SK-N-SH (cell line): Measurements from ENCODE around the gene TARDBP. TPM values are rescaled to one million over a fixed set of nuclear protein-coding genes. Genes with fewer than 3 reads are reported as not detected.

Experiments
- CTCF ChIA-PET: fragments of 300-600, 350-600 bp; formaldehyde crosslinking; extraction: SDS; loops from one replicate; lab custom pipeline; 2021; lab: Yijun Ruan, JAX
- POLR2A ChIA-PET: fragments of 350-600 bp; sonication (Branson Sonifier 250); formaldehyde crosslinking; extraction: SDS; loops from one replicate; lab custom pipeline; 2020; ENCODE audit warnings: antibody characterized with exemption, inconsistent platforms; lab: Yijun Ruan, JAX
- DNase-seq: peaks from one replicate; pipeline ENCODE4 v3.0.0; 2012
- H2AFZ ChIP-seq: fragments of 200-600 bp; sonication (generic); 2 replicates; pipeline ENCODE4 v1.8.1; 2016; ENCODE audit warnings: antibody characterized with exemption, mild to moderate bottlenecking, low read depth
- H3F3A ChIP-seq: fragments of 200-600 bp; sonication (generic); replicated peaks from 2 replicates; pipeline ENCODE3; 2016; ENCODE audit warnings: antibody characterized with exemption, mild to moderate bottlenecking; ENCODE audit not compliant: insufficient read depth
- H3K27ac ChIP-seq, 2 experiments: fragments of 200-500 bp in 1 of 2; fragments of 200-600 bp in 1 of 2; sonication (Bioruptor generic) in 1 of 2; sonication (generic), shearing (Covaris generic) in 1 of 2; 2 replicates each; pipeline versions ENCODE4 v1.5.1 to v1.6.1; 2014 to 2016; ENCODE audit warnings: low read depth in 2 of 2, inconsistent platforms in 1 of 2, low read length in 1 of 2, mild to moderate bottlenecking in 1 of 2, mixed read lengths in 1 of 2
- H3K27me3 ChIP-seq: fragments of 200-600 bp; sonication (generic), shearing (Covaris generic); 2 replicates; pipeline ENCODE4 v1.6.1; 2016; ENCODE audit warnings: mixed run types; ENCODE audit not compliant: insufficient read depth
- H3K36me3 ChIP-seq, 2 experiments: fragments of 200-500 bp in 1 of 2; fragments of 200-600 bp in 1 of 2; sonication (Bioruptor generic) in 1 of 2; sonication (generic) in 1 of 2; replicated peaks in 1 of 2; 2 replicates each; pipeline versions ENCODE3 to v1.5.1; 2014 to 2016; ENCODE audit warnings: low read length in 1 of 2, mild to moderate bottlenecking in 1 of 2; ENCODE audit not compliant: insufficient read depth in 2 of 2, control insufficient read depth in 1 of 2
- H3K4me1 ChIP-seq, 2 experiments: fragments of 200-500 bp in 1 of 2; fragments of 200-600 bp in 1 of 2; sonication (Bioruptor generic) in 1 of 2; sonication (generic), shearing (Covaris generic) in 1 of 2; 2 replicates each; pipeline versions ENCODE4 v1.5.1 to v1.6.1; 2014 to 2016; ENCODE audit warnings: low read depth in 1 of 2, low read length in 1 of 2, mixed run types in 1 of 2; ENCODE audit not compliant: insufficient read depth in 2 of 2, control insufficient read depth in 1 of 2
- H3K4me2 ChIP-seq: fragments of 200-600 bp; sonication (generic), shearing (Covaris generic); 2 replicates; pipeline ENCODE4 v1.6.1; 2017; ENCODE audit warnings: mixed run types
- H3K4me3 ChIP-seq, 2 experiments: fragments of 200-500 bp in 1 of 2; fragments of 200-600 bp in 1 of 2; sonication (Bioruptor generic) in 1 of 2; sonication (generic), shearing (Covaris generic) in 1 of 2; 2 replicates each; pipeline versions ENCODE4 v1.5.1 to v1.8.1; 2014 to 2016; ENCODE audit warnings: low read depth in 2 of 2, inconsistent platforms in 1 of 2, low read length in 1 of 2, mild to moderate bottlenecking in 1 of 2, mixed read lengths in 1 of 2, moderate library complexity in 1 of 2
- H3K79me2 ChIP-seq: fragments of 200-600 bp; sonication (generic); 2 replicates; pipeline ENCODE4 v1.8.1; 2017; ENCODE audit warnings: mild to moderate bottlenecking; ENCODE audit not compliant: insufficient read depth
- H3K9ac ChIP-seq: fragments of 200-600 bp; sonication (generic); 2 replicates; pipeline ENCODE4 v1.6.1; 2017; ENCODE audit warnings: mixed run types
- H3K9me2 ChIP-seq: fragments of 200-600 bp; sonication (generic); 2 replicates; pipeline ENCODE4 v1.6.1; 2017; ENCODE audit warnings: mixed run types
- H3K9me3 ChIP-seq: fragments of 200-600 bp; sonication (generic); 2 replicates; pipeline ENCODE4 v1.6.1; 2017; ENCODE audit warnings: mixed run types, mild to moderate bottlenecking, moderate library complexity
- H4K20me1 ChIP-seq: fragments of 200-600 bp; sonication (generic); 2 replicates; pipeline ENCODE4 v1.6.1; 2017; ENCODE audit warnings: mild to moderate bottlenecking, mixed run types; ENCODE audit not compliant: insufficient read depth
- CHD2 ChIP-seq: fragments of 150-350 bp; IDR thresholded peaks from 2 replicates; pipeline ENCODE4 v1.6.1; 2018; ENCODE audit warnings: low read length; ENCODE audit not compliant: partially characterized antibody
- CTCF ChIP-seq: fragments of 200-600 bp; sonication (generic); IDR thresholded peaks from 2 replicates; pipeline ENCODE4 v1.6.1; 2017; ENCODE audit warnings: antibody characterized with exemption, mild to moderate bottlenecking, moderate library complexity
- EP300 ChIP-seq, 2 experiments: IDR thresholded peaks; 2 replicates each; pipeline versions ENCODE4 v1.4.0 to v1.6.1; 2012; ENCODE audit warnings: borderline replicate concordance in 1 of 2, low read depth in 1 of 2, low read length in 1 of 2
- EZH2phosphoT487 ChIP-seq: fragments of 200-600 bp; sonication (generic); IDR thresholded peaks from 2 replicates; pipeline ENCODE4 v1.6.1; 2017; ENCODE audit warnings: low read depth, mixed run types, mild to moderate bottlenecking, antibody characterized with exemption, moderate library complexity, borderline replicate concordance
- FOXJ3 ChIP-seq: sonication (generic); formaldehyde crosslinking; IDR thresholded peaks from 2 replicates; pipeline ENCODE4 v1.5.1; 2020; ENCODE audit warnings: mild to moderate bottlenecking, missing genetic modification reagents
- GABPA ChIP-seq: IDR thresholded peaks from 2 replicates; pipeline ENCODE4 v1.4.0; 2012; ENCODE audit warnings: low read depth, mild to moderate bottlenecking
- GATA2 ChIP-seq: sonication (generic); formaldehyde crosslinking; IDR thresholded peaks from 2 replicates; pipeline ENCODE4 v1.5.0; 2020; ENCODE audit warnings: mild to moderate bottlenecking, missing genetic modification reagents
- JUND ChIP-seq: IDR thresholded peaks from 2 replicates; pipeline ENCODE4 v1.4.0; 2012
- MAX ChIP-seq: IDR thresholded peaks from 2 replicates; pipeline ENCODE4 v1.4.0; 2012; ENCODE audit warnings: low read depth
- MEF2A ChIP-seq: IDR thresholded peaks from 2 replicates; pipeline ENCODE4 v1.4.0; 2012; ENCODE audit warnings: low read depth, borderline replicate concordance
- MXI1 ChIP-seq: IDR thresholded peaks from 2 replicates; pipeline ENCODE4 v1.6.1; 2012; ENCODE audit warnings: mild to moderate bottlenecking, low read depth, low read length, improper control_type of control experiment
- POLR2AphosphoS5 ChIP-seq: IDR thresholded peaks from 2 replicates; pipeline ENCODE4 v1.6.1; 2012; ENCODE audit warnings: low read depth, low read length
- RCOR1 ChIP-seq: fragments of 150-350 bp; IDR thresholded peaks from 2 replicates; pipeline ENCODE4 v1.6.1; 2017; ENCODE audit warnings: antibody characterized with exemption, low read length
- REST ChIP-seq: IDR thresholded peaks from 2 replicates; pipeline ENCODE4 v1.6.1; 2012; ENCODE audit warnings: mild to moderate bottlenecking, low read depth, low read length, moderate library complexity
- RFX5 ChIP-seq: IDR thresholded peaks from 2 replicates; pipeline ENCODE4 v1.6.1; 2012; ENCODE audit warnings: mild to moderate bottlenecking, improper control_type of control experiment, low read length
- RXRA ChIP-seq: IDR thresholded peaks from 2 replicates; pipeline ENCODE4 v1.4.0; 2012; ENCODE audit warnings: low read depth, mild to moderate bottlenecking, borderline replicate concordance
- SIN3A ChIP-seq: IDR thresholded peaks from 2 replicates; pipeline ENCODE4 v1.6.1; 2012; ENCODE audit warnings: low read depth, mild to moderate bottlenecking, low read length, moderate library complexity, borderline replicate concordance
- TAF1 ChIP-seq: IDR thresholded peaks from 2 replicates; pipeline ENCODE4 v1.6.1; 2012; ENCODE audit warnings: low read depth, mild to moderate bottlenecking, low read length, moderate library complexity, borderline replicate concordance
- TCF12 ChIP-seq: IDR thresholded peaks from 2 replicates; pipeline ENCODE4 v1.4.0; 2012
- YY1 ChIP-seq: IDR thresholded peaks from 2 replicates; pipeline ENCODE4 v1.4.0; 2012; ENCODE audit warnings: low read depth, mild to moderate bottlenecking
- WGBS: methylation state at CpG from one replicate; pipeline ENCODE4 v1.1.6; 2017; ENCODE audit warnings: low lambda C conversion rate; 5-methylcytosine and 5-hydroxymethylcytosine counted together
- polyA plus RNA-seq, 3 experiments: library from polyadenylated mRNA; depleted of rRNA; stranded (reverse); fragments of >200 nt; gene quantifications; 2 replicates each; pipeline ENCODE4 v1.2.3, GENCODE V29; 2012
- TF ChIP-seq, protein P1 (sequence below): fragments of 150-350 bp; IDR thresholded peaks from 2 replicates; pipeline ENCODE4 v1.6.1; 2016; ENCODE audit warnings: mild to moderate bottlenecking, low read depth, low read length
- TF ChIP-seq, protein P2 (sequence below): IDR thresholded peaks from 2 replicates; pipeline ENCODE4 v1.4.0; 2012; ENCODE audit warnings: low read depth, borderline replicate concordance

Gene TARDBP
- 156 and 207 TPM in 2 replicates for polyA plus RNA-seq (2012; rRNA removed)
- 151 and 217 TPM in 2 replicates for polyA plus RNA-seq (2012; cell fraction: cytosol; rRNA removed)
- 379 and 436 TPM in 2 replicates for polyA plus RNA-seq (2012; cell fraction: nucleus; rRNA removed)

GRCh38 chr1:11012260-11013159 is at the start of gene TARDBP:
Gene TARDBP, plus strand, starts transcription at chr1:11012654. Its CDS starts 1,074 bp downstream, at chr1:11013728.
- POLR2A ChIA-PET, result interaction anchor here (0.5 to 1.6 kb wide), 3 partner anchors 11 to 372 kb away, joined by 3 to 4 read pairs (median 3); no protein-coding TSS in a partner anchor
- WGBS, result 0% methylated on average over 16 of the region's 94 CpGs

More at GRCh38 chr1:11012260-11013159, at the start of gene TARDBP:
- Histone ChIP-seq H4K20me1 (peaks cover 45% of the 10 kb centered on the region), H3K27me3 (no peaks in the 10 kb centered on the region), H3K27ac (peak within 1 kb of the TSS; percentile 93), H3K36me3 (peaks cover 30 to 41% of the 10 kb centered on the region in 2 experiments), H3K4me2 (peak within 1 kb of the TSS; percentile 96), H3K4me1 (peaks cover 10 to 13% of the 10 kb centered on the region in 2 experiments; a peak in 3 of 4 replicates), H2AFZ (peak within 1 kb of the TSS; percentile 99), H3K9me2 (no peaks in the 10 kb centered on the region), H3K4me3 (peak within 1 kb of the TSS; percentile 84 to 98), H3K9ac (peak within 1 kb of the TSS; percentile 97), H3F3A (peaks cover 6% of the 10 kb centered on the region), H3K9me3 (no peaks in the 10 kb centered on the region), H3K79me2 (peaks cover 51% of the 10 kb centered on the region)
- CTCF ChIA-PET, result interaction anchor here (0.5 to 2.0 kb wide), 7 partner anchors 8 to 505 kb away, joined by 3 to 12 read pairs (median 3); no protein-coding TSS in a partner anchor
- peak; percentile 98 for DNase-seq
- TF ChIP-seq JUND (peak; percentile 66), FOXJ3 (CRISPR knock-in tag) (no peak), SIN3A (peak; percentile 51; the same call in 1 of the 2 replicates), TCF12 (no peak), GATA2 (CRISPR knock-in tag) (no peak), GABPA (peak; percentile 28; the same call in 1 of the 2 replicates), RFX5 (no peak), MXI1 (peak; percentile 73; the same call in 1 of the 2 replicates), POLR2AphosphoS5 (peak; percentile 84), MAX (peak; percentile 64), CTCF (no peak), TAF1 (peak; percentile 94), EP300 (IDR thresholded peaks at IDR 0.05; ENCODE audit: borderline replicate concordance in 1 of 2, low read depth in 1 of 2, low read length in 1 of 2) (peak in 1 of 2 experiments; percentile 73; a peak in 1 of 4 replicates), CHD2 (peak; percentile 98), MEF2A (no peak), REST (0 out of 2 replicates have a peak, but pooled peaks have one; percentile 24), YY1 (peak; percentile 94), RCOR1 (no peak), RXRA (no peak), EZH2phosphoT487 (no peak)
- TF ChIP-seq, protein P1, sequence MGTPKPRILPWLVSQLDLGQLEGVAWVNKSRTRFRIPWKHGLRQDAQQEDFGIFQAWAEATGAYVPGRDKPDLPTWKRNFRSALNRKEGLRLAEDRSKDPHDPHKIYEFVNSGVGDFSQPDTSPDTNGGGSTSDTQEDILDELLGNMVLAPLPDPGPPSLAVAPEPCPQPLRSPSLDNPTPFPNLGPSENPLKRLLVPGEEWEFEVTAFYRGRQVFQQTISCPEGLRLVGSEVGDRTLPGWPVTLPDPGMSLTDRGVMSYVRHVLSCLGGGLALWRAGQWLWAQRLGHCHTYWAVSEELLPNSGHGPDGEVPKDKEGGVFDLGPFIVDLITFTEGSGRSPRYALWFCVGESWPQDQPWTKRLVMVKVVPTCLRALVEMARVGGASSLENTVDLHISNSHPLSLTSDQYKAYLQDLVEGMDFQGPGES, result no peak
- TF ChIP-seq, protein P2, sequence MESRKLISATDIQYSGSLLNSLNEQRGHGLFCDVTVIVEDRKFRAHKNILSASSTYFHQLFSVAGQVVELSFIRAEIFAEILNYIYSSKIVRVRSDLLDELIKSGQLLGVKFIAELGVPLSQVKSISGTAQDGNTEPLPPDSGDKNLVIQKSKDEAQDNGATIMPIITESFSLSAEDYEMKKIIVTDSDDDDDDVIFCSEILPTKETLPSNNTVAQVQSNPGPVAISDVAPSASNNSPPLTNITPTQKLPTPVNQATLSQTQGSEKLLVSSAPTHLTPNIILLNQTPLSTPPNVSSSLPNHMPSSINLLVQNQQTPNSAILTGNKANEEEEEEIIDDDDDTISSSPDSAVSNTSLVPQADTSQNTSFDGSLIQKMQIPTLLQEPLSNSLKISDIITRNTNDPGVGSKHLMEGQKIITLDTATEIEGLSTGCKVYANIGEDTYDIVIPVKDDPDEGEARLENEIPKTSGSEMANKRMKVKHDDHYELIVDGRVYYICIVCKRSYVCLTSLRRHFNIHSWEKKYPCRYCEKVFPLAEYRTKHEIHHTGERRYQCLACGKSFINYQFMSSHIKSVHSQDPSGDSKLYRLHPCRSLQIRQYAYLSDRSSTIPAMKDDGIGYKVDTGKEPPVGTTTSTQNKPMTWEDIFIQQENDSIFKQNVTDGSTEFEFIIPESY, result peak; percentile 97
